GM21390 (cell line): Measurements from ENCODE around the gene INSRR.
A peak's percentile ranks its signal among the peaks of the same experiment; 100 is the strongest.

Source experiments
- ATAC-seq: cut with Tn5 transposase; IDR thresholded peaks from one replicate; pipeline ENCODE4 v1.9.1; 2021; ENCODE audit not compliant: unreplicated experiment

Gene INSRR

GRCh38 chr1:156834322-156834721 is 24.6 kb downstream of the INSRR start:
- no peak for ATAC-seq

- ATAC-seq: no peak
These were observed 25.3 kb downstream of the INSRR start for GRCh38 chr1:156833603-156834002.

GRCh38 chr1:156832434-156832833 is 26.5 kb downstream of the INSRR start:
- no peak for ATAC-seq

- ATAC-seq: no peak
These were observed 30.4 kb downstream of the INSRR start for GRCh38 chr1:156828400-156829124.

DNA sequence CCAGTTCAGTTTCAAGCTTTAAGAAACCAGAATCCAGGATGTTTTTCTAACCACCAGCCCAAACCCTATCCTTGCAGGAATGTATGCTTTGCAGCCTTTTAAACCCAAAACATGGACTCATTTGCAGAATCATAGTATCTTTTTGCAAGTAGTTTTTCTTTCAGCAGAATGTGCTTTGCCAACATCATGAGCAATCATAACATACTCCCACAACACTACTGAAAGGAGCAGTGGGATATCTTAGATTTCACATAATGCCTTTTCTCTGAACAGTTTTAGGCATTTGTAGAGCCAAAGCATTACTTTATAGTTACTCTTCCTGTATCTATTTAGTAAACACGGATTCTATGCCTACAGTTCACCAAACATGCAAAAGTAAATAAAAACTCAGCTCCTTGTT is 32.3 kb downstream of the INSRR start:
- no peak for ATAC-seq

- no peak for ATAC-seq
These were observed 35.6 kb downstream of the INSRR start for GRCh38 chr1:156823210-156823790.

- ATAC-seq: no peak
These were observed 36.2 kb downstream of the INSRR start for GRCh38 chr1:156822680-156823079.

DNA sequence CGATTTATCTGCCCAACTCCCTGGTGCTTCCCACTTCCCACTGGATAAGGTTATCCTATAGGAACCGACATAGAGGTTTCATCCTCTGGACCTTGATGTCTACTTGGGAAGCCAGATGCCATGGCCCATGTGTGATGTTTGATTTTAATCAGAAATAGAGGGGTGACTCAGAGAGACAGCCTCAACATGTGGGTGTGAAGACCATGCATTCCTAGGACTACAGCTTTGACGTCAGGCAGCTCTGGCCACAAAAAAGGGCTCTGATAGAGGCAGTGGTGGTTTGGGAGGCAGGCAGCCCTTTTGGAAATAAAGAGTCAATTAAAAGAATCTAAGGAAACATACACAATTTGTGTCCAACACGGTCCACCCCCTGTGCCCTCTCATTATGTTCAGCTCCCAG is 37.1 kb downstream of the INSRR start:
- ATAC-seq: no peak

DNA sequence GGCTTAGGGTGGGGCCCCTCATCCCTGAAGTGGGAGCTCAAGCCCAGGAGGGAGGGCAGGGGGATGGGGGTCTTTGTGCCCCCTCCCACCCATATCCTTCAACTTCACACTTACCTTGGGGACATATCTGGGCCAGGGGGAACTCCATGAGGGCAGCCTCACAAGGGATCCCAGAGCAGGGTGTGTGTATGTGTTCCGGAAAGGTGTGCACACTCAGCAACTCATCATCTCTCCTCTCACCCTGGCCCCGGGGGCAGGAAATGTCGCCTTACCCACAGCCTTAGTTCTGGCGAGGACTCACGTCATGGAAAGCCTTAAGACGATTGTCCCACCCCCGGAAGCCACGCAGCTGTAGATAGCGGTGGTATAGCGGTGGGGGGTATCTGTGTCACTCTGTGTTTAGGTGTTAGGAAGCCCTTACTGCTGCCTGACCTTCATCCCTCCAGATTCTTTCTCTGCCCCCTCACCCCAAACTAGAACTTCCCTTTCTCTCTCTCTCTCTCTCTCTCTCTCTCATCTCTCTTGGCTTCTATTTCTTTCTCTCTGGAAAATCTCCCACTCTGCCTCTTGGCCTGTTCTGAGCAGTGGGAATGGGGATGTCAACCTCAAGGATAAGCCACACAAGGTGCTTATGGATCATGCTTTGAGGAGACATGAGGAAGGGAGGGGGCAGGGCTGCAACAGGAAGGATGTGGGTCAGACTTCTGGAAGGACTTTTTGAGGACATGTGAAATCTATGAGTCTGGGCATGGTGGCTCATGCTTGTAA is 42.2 kb downstream of the INSRR start, which contains the start of gene SH2D2A:
Gene SH2D2A, minus strand, starts transcription at position 288 of the 768 bp plus-strand sequence. Its CDS starts 140 bp downstream, at position 148.
- peak; percentile 65 for ATAC-seq

DNA sequence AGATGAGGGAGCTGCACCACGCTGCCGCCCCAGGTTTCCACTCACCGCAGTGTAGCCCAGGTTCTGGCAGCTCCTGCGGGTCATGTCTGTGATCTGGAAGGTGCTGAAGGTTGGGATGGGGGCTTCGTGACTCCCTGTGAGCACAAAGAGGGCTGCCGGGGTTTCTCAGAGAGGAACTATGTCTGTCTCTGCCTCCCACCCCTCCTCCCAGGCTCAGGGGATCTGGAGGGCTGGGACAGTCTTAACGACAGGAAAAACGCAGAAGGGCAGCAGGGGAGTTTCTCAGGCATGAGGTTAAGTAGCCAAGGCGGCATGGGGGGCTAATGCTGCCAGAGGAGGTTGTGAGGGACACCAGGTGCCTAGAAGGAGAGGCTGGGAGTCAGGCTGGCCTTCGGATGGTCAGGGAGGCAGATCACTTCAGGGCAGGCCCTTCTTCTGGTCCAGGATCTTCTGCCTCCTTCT is 42.9 kb downstream of the INSRR start:
- ATAC-seq: no peak

DNA sequence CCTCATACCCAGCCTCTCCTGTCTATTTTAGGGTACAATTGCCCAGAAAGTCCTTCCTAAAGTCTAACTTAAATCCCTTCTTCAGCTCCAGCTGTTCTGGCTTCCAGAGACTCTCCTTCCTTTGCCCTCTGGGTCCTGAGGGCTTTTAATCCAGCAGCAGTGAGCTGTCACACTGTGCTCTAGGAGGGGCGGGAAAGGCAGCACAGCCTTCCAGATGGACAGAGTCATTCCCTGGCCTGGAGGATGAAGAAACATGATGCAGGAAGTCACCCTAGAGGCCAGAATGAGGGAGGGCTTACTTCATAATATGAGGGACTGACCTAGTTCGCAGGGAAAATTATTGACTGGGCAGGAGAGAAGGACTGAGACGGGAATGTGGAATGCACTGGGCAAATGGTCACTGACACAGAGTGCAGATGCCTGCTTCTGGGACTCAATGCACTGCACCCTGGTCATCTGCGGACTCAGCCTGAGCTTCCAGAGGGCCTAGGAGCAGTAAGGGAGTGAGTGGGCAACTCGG is 43.5 kb downstream of the INSRR start:
- no peak for ATAC-seq

- no peak for ATAC-seq
These were observed 44.2 kb downstream of the INSRR start for GRCh38 chr1:156814571-156815260.

DNA sequence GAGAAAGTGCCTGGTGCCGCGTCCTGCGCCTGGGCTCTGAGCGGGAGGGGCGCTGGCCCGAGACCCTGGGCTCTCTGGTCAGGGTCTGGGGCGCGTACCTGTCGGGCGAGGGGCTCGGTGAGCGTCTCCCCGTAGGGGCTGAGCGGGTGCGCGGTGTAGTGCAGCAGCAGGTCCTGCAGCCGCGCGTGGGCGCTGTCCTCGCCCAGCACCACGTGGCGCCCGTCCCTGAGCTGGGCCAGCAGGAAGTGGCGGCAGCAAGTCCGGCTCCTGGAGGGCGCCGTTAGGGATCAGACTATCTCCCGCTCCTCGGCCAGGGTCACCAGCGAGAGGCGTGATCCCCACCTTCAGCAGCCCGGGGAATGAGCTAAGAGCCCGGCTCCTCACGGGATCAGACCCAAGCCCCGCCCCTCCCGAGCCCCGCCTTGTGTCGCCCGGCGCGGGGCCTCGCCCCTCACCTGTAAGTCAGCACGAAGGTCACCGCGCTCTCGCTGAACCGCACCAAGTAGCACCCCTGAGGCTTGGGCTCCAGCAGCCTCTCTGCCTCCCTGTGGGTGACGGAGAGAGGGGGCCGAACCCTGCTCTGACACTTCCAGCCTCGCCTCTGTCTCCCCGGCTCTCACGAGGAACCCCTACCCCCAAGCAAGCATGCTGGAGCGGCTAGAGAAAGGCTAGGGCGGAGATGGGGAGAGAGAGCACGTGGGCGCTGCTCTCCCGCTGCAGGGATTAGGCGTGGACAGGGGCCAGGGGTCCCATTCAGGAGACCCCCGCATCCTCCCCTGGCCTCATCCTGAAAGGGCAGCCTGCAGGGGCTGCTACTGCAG is 45.0 kb downstream of the INSRR start:
- peak; percentile 54 for ATAC-seq

- no peak for ATAC-seq
These were observed 45.6 kb downstream of the INSRR start for GRCh38 chr1:156813298-156813697.

GRCh38 chr1:156812293-156812990 is 46.5 kb downstream of the INSRR start:
- ATAC-seq: no peak

- no peak for ATAC-seq
These were observed 47.7 kb downstream of the INSRR start for GRCh38 chr1:156811168-156811567.

GRCh38 chr1:156809711-156810366 is 49.1 kb downstream of the INSRR start:
- no peak for ATAC-seq

- no peak for ATAC-seq
These were observed 49.6 kb downstream of the INSRR start for GRCh38 chr1:156809281-156809680.
